OCI-LY3 (cell line): ENCODE results near the gene SH3GL1.

Source experiments
- CTCF ChIP-seq: fragments of 200-600, 300-600 bp; sonication (generic); IDR thresholded peaks from 2 replicates; pipeline ENCODE4 v1.5.1; 2014; ENCODE audit warnings: antibody characterized with exemption, low read length, low read depth
- EZH2phosphoT487 ChIP-seq: fragments of 200-600 bp; shearing (Covaris generic); IDR thresholded peaks from 2 replicates; pipeline ENCODE4 v1.6.1; 2018; ENCODE audit warnings: antibody characterized with exemption, mixed run types, low read depth

- TF ChIP-seq CTCF = no peak
- no peak for TF ChIP-seq EZH2phosphoT487
These were observed 14.5 kb upstream of the SH3GL1 start for GRCh38 chr19:4414800-4415321.
